HEK293 (cell line): ENCODE results near the gene PHACTR2.

Experiments used
- CTCF ChIA-PET: fragments of 350-600 bp; formaldehyde crosslinking; extraction: SDS; loops from one replicate; lab custom pipeline; 2021; ENCODE audit warnings: antibody characterized with exemption; lab: Yijun Ruan, JAX
- POLR2A ChIA-PET: fragments of 300-600 bp; formaldehyde crosslinking; extraction: SDS; loops from one replicate; lab custom pipeline; 2020; ENCODE audit warnings: antibody characterized with exemption, inconsistent platforms; lab: Yijun Ruan, JAX
- H3K27ac ChIP-seq: fragments of 200-500 bp; sonication (Bioruptor generic); 2 replicates; pipeline ENCODE4 v1.5.1; 2014; ENCODE audit warnings: low read depth, low read length, control low read depth, inconsistent platforms; ENCODE audit errors: extremely low read depth
- H3K36me3 ChIP-seq, 2 experiments: fragments of 200-500 bp in 1 of 2; sonication (Bioruptor generic) in 1 of 2; 1 replicate in 1 of 2; 2 replicates in 1 of 2; pipeline ENCODE4 v1.5.1; 2014 to 2017; ENCODE audit warnings: inconsistent platforms in 2 of 2, low read length in 2 of 2; ENCODE audit not compliant: control insufficient read depth in 2 of 2, insufficient read depth in 1 of 2
- H3K4me1 ChIP-seq: fragments of 200-500 bp; sonication (Bioruptor generic); 2 replicates; pipeline ENCODE4 v1.5.1; 2014; ENCODE audit warnings: mild to moderate bottlenecking, low read length, inconsistent platforms; ENCODE audit not compliant: control insufficient read depth, insufficient read depth
- H3K4me3 ChIP-seq: 2 replicates; pipeline ENCODE4 v1.5.1; 2011; ENCODE audit warnings: low read depth, mild to moderate bottlenecking, control low read depth, low read length, moderate library complexity
- H3K9me3 ChIP-seq: fragments of 200-500 bp; sonication (Bioruptor generic); 2 replicates; pipeline ENCODE4 v1.5.1; 2014; ENCODE audit warnings: low read depth, low read length, inconsistent platforms; ENCODE audit not compliant: control insufficient read depth, insufficient read depth
- FEZF1 ChIP-seq: fragments of 450-650 bp; formaldehyde crosslinking; IDR thresholded peaks from 2 replicates; pipeline ENCODE4 v1.5.1; 2016; ENCODE audit warnings: missing biosample characterization, missing genetic modification characterization
- GFI1B ChIP-seq: fragments of 450-650 bp; formaldehyde crosslinking; IDR thresholded peaks from 2 replicates; pipeline ENCODE4 v1.5.1; 2016; ENCODE audit warnings: missing biosample characterization, missing genetic modification characterization
- KLF10 ChIP-seq: fragments of 450-650 bp; IDR thresholded peaks from 2 replicates; pipeline ENCODE4 v1.5.1; 2018; ENCODE audit warnings: missing biosample characterization, mild to moderate bottlenecking, missing genetic modification characterization
- MZF1 ChIP-seq: fragments of 450-650 bp; formaldehyde crosslinking; IDR thresholded peaks from 2 replicates; pipeline ENCODE4 v1.5.1; 2017; ENCODE audit warnings: missing biosample characterization, missing genetic modification characterization, borderline replicate concordance
- SALL2 ChIP-seq: fragments of 450-650 bp; formaldehyde crosslinking; IDR thresholded peaks from 2 replicates; pipeline ENCODE4 v1.5.0; 2017; ENCODE audit warnings: missing biosample characterization, mild to moderate bottlenecking, missing genetic modification characterization, borderline replicate concordance
- SCRT1 ChIP-seq: fragments of 450-650 bp; formaldehyde crosslinking; IDR thresholded peaks from 2 replicates; pipeline ENCODE4 v1.5.1; 2016; ENCODE audit warnings: missing biosample characterization, missing genetic modification characterization, borderline replicate concordance
- SP3 ChIP-seq: fragments of 450-650 bp; formaldehyde crosslinking; IDR thresholded peaks from 2 replicates; pipeline ENCODE4 v1.5.1; 2016; ENCODE audit warnings: missing biosample characterization, missing genetic modification characterization
- YY2 ChIP-seq: fragments of 450-650 bp; formaldehyde crosslinking; IDR thresholded peaks from 2 replicates; pipeline ENCODE4 v1.5.1; 2016; ENCODE audit warnings: missing biosample characterization, missing genetic modification characterization
- ZFHX2 ChIP-seq: fragments of 450-650 bp; formaldehyde crosslinking; conservative IDR thresholded peaks from 2 replicates; pipeline ENCODE4 v1.5.1; 2016; ENCODE audit warnings: missing biosample characterization, missing genetic modification characterization
- ZFP3 ChIP-seq: fragments of 450-650 bp; formaldehyde crosslinking; IDR thresholded peaks from 2 replicates; pipeline ENCODE4 v1.5.1; 2016; ENCODE audit warnings: low read depth, missing biosample characterization, missing genetic modification characterization
- ZFP37 ChIP-seq: fragments of 450-650 bp; formaldehyde crosslinking; IDR thresholded peaks from 2 replicates; pipeline ENCODE4 v1.5.1; 2016; ENCODE audit warnings: missing biosample characterization, missing genetic modification characterization
- ZFP41 ChIP-seq: fragments of 450-650 bp; formaldehyde crosslinking; IDR thresholded peaks from 2 replicates; pipeline ENCODE4 v1.5.1; 2016; ENCODE audit warnings: missing biosample characterization, missing genetic modification characterization, borderline replicate concordance
- ZNF112 ChIP-seq: fragments of 450-650 bp; formaldehyde crosslinking; IDR thresholded peaks from 2 replicates; pipeline ENCODE4 v1.5.0; 2017; ENCODE audit warnings: missing biosample characterization, missing genetic modification characterization
- ZNF114 ChIP-seq: fragments of 450-650 bp; formaldehyde crosslinking; IDR thresholded peaks from 2 replicates; pipeline ENCODE4 v1.5.0; 2017; ENCODE audit warnings: missing biosample characterization, missing genetic modification characterization
- ZNF132 ChIP-seq: fragments of 450-650 bp; formaldehyde crosslinking; IDR thresholded peaks from 2 replicates; pipeline ENCODE4 v1.5.1; 2017; ENCODE audit warnings: missing biosample characterization, missing genetic modification characterization, borderline replicate concordance
- ZNF202 ChIP-seq: fragments of 450-650 bp; formaldehyde crosslinking; IDR thresholded peaks from 2 replicates; pipeline ENCODE4 v1.5.1; 2016; ENCODE audit warnings: missing biosample characterization, missing genetic modification characterization, borderline replicate concordance
- ZNF214 ChIP-seq: fragments of 450-650 bp; formaldehyde crosslinking; IDR thresholded peaks from 2 replicates; pipeline ENCODE4 v1.5.1; 2017; ENCODE audit warnings: missing biosample characterization, mild to moderate bottlenecking, missing genetic modification characterization, borderline replicate concordance
- ZNF335 ChIP-seq: fragments of 450-650 bp; formaldehyde crosslinking; conservative IDR thresholded peaks from 2 replicates; pipeline ENCODE4 v1.5.1; 2016; ENCODE audit warnings: missing biosample characterization, missing genetic modification characterization
- ZNF416 ChIP-seq: fragments of 450-650 bp; formaldehyde crosslinking; IDR thresholded peaks from 2 replicates; pipeline ENCODE4 v1.5.1; 2016; ENCODE audit warnings: missing biosample characterization, missing genetic modification characterization
- ZNF426 ChIP-seq: fragments of 450-650 bp; formaldehyde crosslinking; IDR thresholded peaks from 2 replicates; pipeline ENCODE4 v1.5.1; 2017; ENCODE audit warnings: missing biosample characterization, missing genetic modification characterization, mild to moderate bottlenecking, inconsistent platforms, moderate library complexity
- ZNF510 ChIP-seq: fragments of 450-650 bp; formaldehyde crosslinking; IDR thresholded peaks from 2 replicates; pipeline ENCODE4 v1.5.1; 2018; ENCODE audit warnings: mild to moderate bottlenecking, missing genetic modification characterization, missing biosample characterization; ENCODE audit not compliant: insufficient replicate concordance
- ZNF530 ChIP-seq: fragments of 450-650 bp; formaldehyde crosslinking; IDR thresholded peaks from 2 replicates; pipeline ENCODE4 v1.5.1; 2016; ENCODE audit warnings: low read depth, missing biosample characterization, missing genetic modification characterization
- ZNF549 ChIP-seq: fragments of 450-650 bp; IDR thresholded peaks from 2 replicates; pipeline ENCODE4 v1.5.1; 2018; ENCODE audit warnings: missing biosample characterization, missing genetic modification characterization, mild to moderate bottlenecking, inconsistent platforms, moderate library complexity
- ZNF560 ChIP-seq: fragments of 450-650 bp; formaldehyde crosslinking; IDR thresholded peaks from 2 replicates; pipeline ENCODE4 v1.5.1; 2017; ENCODE audit warnings: missing biosample characterization, missing genetic modification characterization, borderline replicate concordance
- ZNF585B ChIP-seq: fragments of 450-650 bp; formaldehyde crosslinking; IDR thresholded peaks from 2 replicates; pipeline ENCODE4 v1.5.1; 2016; ENCODE audit warnings: missing biosample characterization, missing genetic modification characterization
- ZNF658 ChIP-seq: fragments of 450-650 bp; formaldehyde crosslinking; IDR thresholded peaks from 2 replicates; pipeline ENCODE4; 2016; ENCODE audit warnings: missing biosample characterization, missing genetic modification characterization
- ZNF664 ChIP-seq: fragments of 450-650 bp; formaldehyde crosslinking; IDR thresholded peaks from 2 replicates; pipeline ENCODE4 v1.5.1; 2016; ENCODE audit warnings: missing biosample characterization, missing genetic modification characterization
- ZNF785 ChIP-seq: fragments of 450-650 bp; formaldehyde crosslinking; IDR thresholded peaks from 2 replicates; pipeline ENCODE4 v1.5.1; 2016; ENCODE audit warnings: missing biosample characterization, missing genetic modification characterization
- TF ChIP-seq, protein P1 (sequence below): IDR thresholded peaks from 2 replicates; pipeline ENCODE4 v1.6.1; 2011; ENCODE audit warnings: mild to moderate bottlenecking, low read depth, low read length, borderline replicate concordance
- TF ChIP-seq, protein P2 (sequence below): fragments of 450-650 bp; formaldehyde crosslinking; IDR thresholded peaks from 2 replicates; pipeline ENCODE4 v1.5.1; 2016; ENCODE audit warnings: missing biosample characterization, missing genetic modification characterization
- TF ChIP-seq, protein P3 (sequence below): fragments of 450-650 bp; formaldehyde crosslinking; IDR thresholded peaks from 2 replicates; pipeline ENCODE4 v1.5.1; 2016; ENCODE audit warnings: missing biosample characterization, missing genetic modification characterization

The PHACTR2 gene

DNA sequence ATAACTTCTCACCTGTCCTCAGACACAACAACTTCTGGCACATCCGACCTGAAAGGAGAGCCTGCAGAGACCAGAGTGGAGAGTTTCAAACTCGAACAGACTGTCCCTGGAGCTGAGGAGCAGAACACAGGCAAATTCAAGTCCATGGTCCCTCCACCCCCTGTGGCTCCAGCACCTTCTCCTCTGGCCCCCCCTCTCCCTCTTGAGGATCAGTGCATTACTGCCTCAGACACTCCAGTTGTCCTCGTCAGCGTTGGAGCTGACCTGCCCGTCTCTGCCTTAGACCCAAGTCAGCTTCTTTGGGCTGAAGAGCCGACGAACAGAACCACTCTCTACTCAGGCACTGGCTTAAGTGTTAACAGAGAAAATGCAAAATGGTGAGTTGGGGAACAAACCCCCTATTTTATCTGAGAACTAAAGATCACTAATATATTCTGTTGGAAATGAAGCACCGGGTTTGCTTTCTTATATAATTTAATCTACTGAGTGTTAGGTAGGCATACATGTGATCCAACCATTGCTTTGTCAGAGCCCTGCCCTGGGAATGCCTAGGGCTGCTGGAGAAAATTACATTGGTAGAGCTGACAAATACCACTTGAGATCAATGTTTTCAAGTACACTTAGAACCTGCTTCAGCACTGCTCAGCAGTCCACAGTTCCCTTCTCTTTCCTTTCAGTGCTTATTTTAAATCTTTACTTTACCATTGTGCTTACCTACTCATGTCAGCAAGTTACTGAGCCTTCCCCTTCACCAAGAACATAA lies 87.8 kb downstream of the PHACTR2 start (continued):
- no peak for TF ChIP-seq ZNF416 (tag by site-specific recombination)
- TF ChIP-seq ZNF132 (tag by site-specific recombination) = no peak
- TF ChIP-seq ZNF585B (tag by site-specific recombination) = no peak
- TF ChIP-seq ZNF785 = no peak
- TF ChIP-seq, all 188 proteins: peak for 0

DNA sequence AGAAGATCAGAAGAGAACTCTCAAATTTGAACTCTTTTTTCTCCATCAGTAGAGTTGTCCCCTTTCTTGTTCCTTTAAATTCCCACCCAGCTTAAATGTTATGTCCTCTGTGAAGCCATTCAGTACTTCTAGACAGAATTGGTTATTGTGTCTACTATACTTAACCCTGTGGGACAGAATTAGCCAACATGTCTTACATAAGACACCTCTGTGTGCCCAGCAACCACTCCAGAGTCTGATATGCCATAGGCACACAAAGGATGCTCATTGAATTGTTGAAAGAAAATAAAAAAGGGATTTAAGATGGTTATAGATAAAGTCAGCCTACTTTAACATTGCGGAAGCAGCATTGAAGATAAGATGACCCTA lies 88.4 kb downstream of the PHACTR2 start:
- no peaks in the 10 kb centered on the region for H3K9me3 ChIP-seq
- CTCF ChIA-PET = interaction anchor here (0.9 kb wide), 1 partner anchor 22 kb away, joined by 4 read pairs; no protein-coding TSS in a partner anchor
- H3K36me3 ChIP-seq = peaks cover 0 to 24% of the 10 kb centered on the region in 2 experiments; a peak in 1 of 3 replicates
- no peak for TF ChIP-seq ZNF658
- no peak for TF ChIP-seq ZNF664 (tag by site-specific recombination)
- no peak for TF ChIP-seq YY2 (tag by site-specific recombination)
- no peak for TF ChIP-seq GFI1B (tag by site-specific recombination)
- no peak for TF ChIP-seq ZFP41
- TF ChIP-seq ZNF426 (tag by site-specific recombination) = no peak
- no peak for TF ChIP-seq MZF1
- TF ChIP-seq ZFP37 = no peak
- no peak for TF ChIP-seq ZNF335 (tag by site-specific recombination)
- TF ChIP-seq ZNF202 (tag by site-specific recombination) = no peak
- no peak for TF ChIP-seq ZNF560 (tag by site-specific recombination)
- TF ChIP-seq ZNF114 (tag by site-specific recombination) = no peak
- TF ChIP-seq FEZF1 (tag by site-specific recombination) = no peak
- TF ChIP-seq, protein P1, sequence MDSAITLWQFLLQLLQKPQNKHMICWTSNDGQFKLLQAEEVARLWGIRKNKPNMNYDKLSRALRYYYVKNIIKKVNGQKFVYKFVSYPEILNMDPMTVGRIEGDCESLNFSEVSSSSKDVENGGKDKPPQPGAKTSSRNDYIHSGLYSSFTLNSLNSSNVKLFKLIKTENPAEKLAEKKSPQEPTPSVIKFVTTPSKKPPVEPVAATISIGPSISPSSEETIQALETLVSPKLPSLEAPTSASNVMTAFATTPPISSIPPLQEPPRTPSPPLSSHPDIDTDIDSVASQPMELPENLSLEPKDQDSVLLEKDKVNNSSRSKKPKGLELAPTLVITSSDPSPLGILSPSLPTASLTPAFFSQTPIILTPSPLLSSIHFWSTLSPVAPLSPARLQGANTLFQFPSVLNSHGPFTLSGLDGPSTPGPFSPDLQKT = no peak
- TF ChIP-seq ZNF112 = no peak
- no peak for TF ChIP-seq ZNF214 (tag by site-specific recombination)
- TF ChIP-seq, protein P2, sequence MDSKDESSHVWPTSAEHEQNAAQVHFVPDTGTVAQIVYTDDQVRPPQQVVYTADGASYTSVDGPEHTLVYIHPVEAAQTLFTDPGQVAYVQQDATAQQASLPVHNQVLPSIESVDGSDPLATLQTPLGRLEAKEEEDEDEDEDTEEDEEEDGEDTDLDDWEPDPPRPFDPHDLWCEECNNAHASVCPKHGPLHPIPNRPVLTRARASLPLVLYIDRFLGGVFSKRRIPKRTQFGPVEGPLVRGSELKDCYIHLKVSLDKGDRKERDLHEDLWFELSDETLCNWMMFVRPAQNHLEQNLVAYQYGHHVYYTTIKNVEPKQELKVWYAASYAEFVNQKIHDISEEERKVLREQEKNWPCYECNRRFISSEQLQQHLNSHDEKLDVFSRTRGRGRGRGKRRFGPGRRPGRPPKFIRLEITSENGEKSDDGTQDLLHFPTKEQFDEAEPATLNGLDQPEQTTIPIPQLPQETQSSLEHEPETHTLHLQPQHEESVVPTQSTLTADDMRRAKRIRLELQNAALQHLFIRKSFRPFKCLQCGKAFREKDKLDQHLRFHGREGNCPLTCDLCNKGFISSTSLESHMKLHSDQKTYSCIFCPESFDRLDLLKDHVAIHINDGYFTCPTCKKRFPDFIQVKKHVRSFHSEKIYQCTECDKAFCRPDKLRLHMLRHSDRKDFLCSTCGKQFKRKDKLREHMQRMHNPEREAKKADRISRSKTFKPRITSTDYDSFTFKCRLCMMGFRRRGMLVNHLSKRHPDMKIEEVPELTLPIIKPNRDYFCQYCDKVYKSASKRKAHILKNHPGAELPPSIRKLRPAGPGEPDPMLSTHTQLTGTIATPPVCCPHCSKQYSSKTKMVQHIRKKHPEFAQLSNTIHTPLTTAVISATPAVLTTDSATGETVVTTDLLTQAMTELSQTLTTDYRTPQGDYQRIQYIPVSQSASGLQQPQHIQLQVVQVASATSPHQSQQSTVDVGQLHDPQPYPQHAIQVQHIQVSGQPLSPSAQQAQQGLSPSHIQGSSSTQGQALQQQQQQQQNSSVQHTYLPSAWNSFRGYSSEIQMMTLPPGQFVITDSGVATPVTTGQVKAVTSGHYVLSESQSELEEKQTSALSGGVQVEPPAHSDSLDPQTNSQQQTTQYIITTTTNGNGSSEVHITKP = no peak
- TF ChIP-seq, all 188 proteins: peak for 0
- Histone ChIP-seq H3K4me1 (no peaks in the 10 kb centered on the region), H3K27ac (no peak overlapping the region), H3K4me3 (no peak overlapping the region)
- POLR2A ChIA-PET = no interaction called here

DNA sequence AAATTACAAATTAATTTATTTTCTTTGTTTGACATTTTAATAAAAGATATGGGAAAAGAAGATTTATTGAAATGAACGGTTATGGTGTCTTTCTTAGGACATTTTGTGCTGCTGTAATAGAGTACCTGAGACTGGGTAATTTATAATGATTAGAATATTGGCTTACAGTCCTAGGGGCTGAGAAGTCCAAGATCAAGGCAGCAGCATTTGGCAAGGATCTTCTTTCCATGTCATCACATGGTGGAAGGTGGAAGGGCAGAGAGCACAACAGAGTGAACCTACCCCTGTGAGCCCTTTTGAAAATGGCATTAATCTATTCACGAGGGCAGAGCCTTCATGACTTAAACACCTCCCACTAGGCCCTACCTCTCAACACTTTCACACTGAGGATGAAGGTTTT lies 89.7 kb downstream of the PHACTR2 start:
- ChIA-PET CTCF (no interaction called here), POLR2A (no interaction called here)
- Histone ChIP-seq H3K27ac (no peak overlapping the region), H3K4me3 (no peak overlapping the region), H3K9me3 (no peaks in the 10 kb centered on the region), H3K4me1 (no peaks in the 10 kb centered on the region), H3K36me3 (peaks cover 0 to 24% of the 10 kb centered on the region in 2 experiments; a peak in 1 of 3 replicates)
- TF ChIP-seq SCRT1 (tag by site-specific recombination) (no peak), SALL2 (tag by site-specific recombination) (no peak), ZNF530 (tag by site-specific recombination) (no peak), KLF10 (tag by site-specific recombination) (no peak), ZFP3 (tag by site-specific recombination) (no peak), SP3 (tag by site-specific recombination) (no peak), ZNF549 (tag by site-specific recombination) (no peak), ZNF510 (tag by site-specific recombination) (no peak), ZFHX2 (tag by site-specific recombination) (no peak)
- TF ChIP-seq, protein P3, sequence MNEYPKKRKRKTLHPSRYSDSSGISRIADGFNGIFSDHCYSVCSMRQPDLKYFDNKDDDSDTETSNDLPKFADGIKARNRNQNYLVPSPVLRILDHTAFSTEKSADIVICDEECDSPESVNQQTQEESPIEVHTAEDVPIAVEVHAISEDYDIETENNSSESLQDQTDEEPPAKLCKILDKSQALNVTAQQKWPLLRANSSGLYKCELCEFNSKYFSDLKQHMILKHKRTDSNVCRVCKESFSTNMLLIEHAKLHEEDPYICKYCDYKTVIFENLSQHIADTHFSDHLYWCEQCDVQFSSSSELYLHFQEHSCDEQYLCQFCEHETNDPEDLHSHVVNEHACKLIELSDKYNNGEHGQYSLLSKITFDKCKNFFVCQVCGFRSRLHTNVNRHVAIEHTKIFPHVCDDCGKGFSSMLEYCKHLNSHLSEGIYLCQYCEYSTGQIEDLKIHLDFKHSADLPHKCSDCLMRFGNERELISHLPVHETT (tag by site-specific recombination) = no peak
